Lung (tissue), 12 donors: ENCODE results near the gene CPE. TPM values are rescaled to one million over a fixed set of nuclear protein-coding genes. Genes with fewer than 3 reads are reported as not detected.
A peak's percentile ranks its signal among the peaks of the same experiment; 100 is the strongest.

ENCODE experiments used
- ATAC-seq: fragments of 200-7000 bp; cut with Tn5 transposase; one replicate; pipeline ENCODE4 v1.9.1; 2020; ENCODE audit warnings: moderate number of reproducible peaks; ENCODE audit not compliant: insufficient read depth, low FRiP score
- DNase-seq, 3 donors: peaks; one replicate each; pipeline ENCODE4 v3.0.0-alpha.2; 2013 to 2017
- H3K27ac ChIP-seq, 2 donors: one replicate each; pipeline ENCODE4 v1.5.1; 2013; ENCODE audit warnings: mild to moderate bottlenecking in 2 of 2, moderate library complexity in 2 of 2, control low read depth in 1 of 2, inconsistent platforms in 1 of 2, low read depth in 1 of 2, low read length in 1 of 2
- H3K27me3 ChIP-seq, 3 donors: one replicate each; pipeline ENCODE4 v1.5.1; 2013; ENCODE audit warnings: low read length in 2 of 3; ENCODE audit not compliant: control insufficient read depth in 3 of 3, insufficient read depth in 3 of 3
- H3K36me3 ChIP-seq, 4 donors: one replicate each; pipeline ENCODE4 v1.5.1; 2013; ENCODE audit warnings: low read length in 4 of 4, mild to moderate bottlenecking in 1 of 4, moderate library complexity in 1 of 4; ENCODE audit not compliant: control insufficient read depth in 4 of 4, insufficient read depth in 4 of 4
- H3K4me1 ChIP-seq, 5 donors: one replicate each; pipeline ENCODE4 v1.5.1; 2013; ENCODE audit warnings: low read length in 5 of 5, mild to moderate bottlenecking in 2 of 5, moderate library complexity in 1 of 5; ENCODE audit not compliant: control insufficient read depth in 5 of 5, insufficient read depth in 5 of 5
- H3K4me3 ChIP-seq: one replicate; pipeline ENCODE4 v1.5.1; 2013; ENCODE audit warnings: mild to moderate bottlenecking, control low read depth, moderate library complexity
- H3K9ac ChIP-seq, 2 donors: one replicate each; pipeline ENCODE4 v1.5.1; 2013; ENCODE audit warnings: low read length in 2 of 2, control low read depth in 1 of 2; ENCODE audit not compliant: insufficient read depth in 1 of 2
- H3K9me3 ChIP-seq, 4 donors: one replicate each; pipeline ENCODE4 v1.5.1; 2013; ENCODE audit warnings: low read length in 3 of 4, mild to moderate bottlenecking in 1 of 4, moderate library complexity in 1 of 4; ENCODE audit not compliant: control insufficient read depth in 4 of 4, insufficient read depth in 3 of 4
- CTCF ChIP-seq: IDR thresholded peaks from 2 replicates; pipeline ENCODE4 v1.5.1; 2012; ENCODE audit warnings: mild to moderate bottlenecking; ENCODE audit errors: control extremely low read depth, extremely low read depth
- WGBS, 2 donors: extraction: QIAGEN DNeasy Blood & Tissue Kit; methylation state at CpG; one replicate each; pipeline ENCODE4 v1.1.7; 2013; 5-methylcytosine and 5-hydroxymethylcytosine counted together
- polyA plus RNA-seq, 2 donors: library from polyadenylated mRNA; stranded (reverse); fragments of 200-250 nt; gene quantifications; one replicate each; pipeline ENCODE4 v1.2.1, GENCODE V29; 2013
- total RNA-seq, 2 donors: library from RNA; depleted of rRNA in 1 of 2; stranded (reverse); fragments of >200 nt in 1 of 2; gene quantifications; one replicate each; pipeline ENCODE4 v1.2.1, GENCODE V29; 2014 to 2021
- donor health status: control.
- donor health status: control.
- donor health status: Bipolar disorder and iron deficiency.
- donor health status: healthy.
- donor health status: DM: yes; HTN: yes; CAD: no.

The CPE gene
- total and polyA plus RNA-seq, 4 donors = 6.6 to 135 (median 14.3) TPM

GRCh38 chr4:165517216-165517615 lies 138.4 kb downstream of the CPE start:
- no peaks in the 10 kb centered on the region for H3K9me3 ChIP-seq
- no peak for DNase-seq
- H3K4me3 ChIP-seq = no peak overlapping the region
- H3K36me3 ChIP-seq = no peaks in the 10 kb centered on the region
- H3K27me3 ChIP-seq = no peaks in the 10 kb centered on the region
- H3K9ac ChIP-seq = no peak overlapping the region
- 81 to 86% methylated on average over 1 of the region's 1 CpG for WGBS, 2 donors
- no peak overlapping the region for H3K27ac ChIP-seq
- TF ChIP-seq CTCF = no peak
- no peak for ATAC-seq
- peaks cover 0 to 10% (median 3%) of the 10 kb centered on the region in 5 donors for H3K4me1 ChIP-seq

GRCh38 chr4:165518024-165518616 lies 139.3 kb downstream of the CPE start:
- Histone ChIP-seq H3K36me3 (no peaks in the 10 kb centered on the region), H3K4me3 (no peak overlapping the region), H3K27me3 (no peaks in the 10 kb centered on the region), H3K27ac (no peak overlapping the region), H3K4me1 (peaks cover 0 to 3% (median under 1%) of the 10 kb centered on the region in 5 donors), H3K9ac (no peak overlapping the region), H3K9me3 (no peaks in the 10 kb centered on the region)
- 93% methylated on average over 1 of the region's 1 CpG for WGBS, 2 donors
- no peak for ATAC-seq
- DNase-seq = no peak
- no peak for TF ChIP-seq CTCF

GRCh38 chr4:165518686-165519085 lies 139.9 kb downstream of the CPE start:
- Histone ChIP-seq H3K4me3 (no peak overlapping the region), H3K36me3 (no peaks in the 10 kb centered on the region), H3K27me3 (no peaks in the 10 kb centered on the region), H3K9ac (no peak overlapping the region), H3K4me1 (peaks cover 0 to 3% (median 0%) of the 10 kb centered on the region in 5 donors), H3K9me3 (no peaks in the 10 kb centered on the region), H3K27ac (no peak overlapping the region)
- WGBS, 2 donors = 75 to 84% methylated on average over 1 of the region's 1 CpG
- ATAC-seq (no peak), DNase-seq (no peak)
- no peak for TF ChIP-seq CTCF

- H3K4me1 ChIP-seq = peaks cover 0 to 3% (median 0%) of the 10 kb centered on the region in 5 donors
- H3K4me3 ChIP-seq = no peak overlapping the region
- H3K9ac ChIP-seq = no peak overlapping the region
- ATAC-seq = no peak
- no peak for TF ChIP-seq CTCF
- DNase-seq = peak in 1 of 3 donors; percentile 12
- no peaks in the 10 kb centered on the region for H3K27me3 ChIP-seq
- H3K27ac ChIP-seq = no peak overlapping the region
- no peaks in the 10 kb centered on the region for H3K9me3 ChIP-seq
- H3K36me3 ChIP-seq = no peaks in the 10 kb centered on the region
Measured at GRCh38 chr4:165519591-165519990, 140.8 kb downstream of the CPE start.
